Measurements from ENCODE around the gene CDKL1.

GRCh38 chr14:50338587-50338986, 58.1 kb downstream of the CDKL1 start:
- no peak for TF ChIP-seq CTCF (IDR thresholded peaks at IDR 0.05)
- TF ChIP-seq POLR2A (IDR thresholded peaks at IDR 0.05), result no peak

Data from lower leg skin (tissue), 3 donors.